Activated CD8-positive, alpha-beta memory T cell treated with anti-CD3 and anti-CD28 coated beads, Interleukin-2, amount 50 U/mL, for 1 hour (primary cell): Measurements from ENCODE around the gene MTG2.

Experiments
- DNase-seq: peaks from one replicate; pipeline ENCODE4 v3.0.0-alpha.2; 2020; ENCODE audit errors: extremely low read depth

Gene MTG2

DNA sequence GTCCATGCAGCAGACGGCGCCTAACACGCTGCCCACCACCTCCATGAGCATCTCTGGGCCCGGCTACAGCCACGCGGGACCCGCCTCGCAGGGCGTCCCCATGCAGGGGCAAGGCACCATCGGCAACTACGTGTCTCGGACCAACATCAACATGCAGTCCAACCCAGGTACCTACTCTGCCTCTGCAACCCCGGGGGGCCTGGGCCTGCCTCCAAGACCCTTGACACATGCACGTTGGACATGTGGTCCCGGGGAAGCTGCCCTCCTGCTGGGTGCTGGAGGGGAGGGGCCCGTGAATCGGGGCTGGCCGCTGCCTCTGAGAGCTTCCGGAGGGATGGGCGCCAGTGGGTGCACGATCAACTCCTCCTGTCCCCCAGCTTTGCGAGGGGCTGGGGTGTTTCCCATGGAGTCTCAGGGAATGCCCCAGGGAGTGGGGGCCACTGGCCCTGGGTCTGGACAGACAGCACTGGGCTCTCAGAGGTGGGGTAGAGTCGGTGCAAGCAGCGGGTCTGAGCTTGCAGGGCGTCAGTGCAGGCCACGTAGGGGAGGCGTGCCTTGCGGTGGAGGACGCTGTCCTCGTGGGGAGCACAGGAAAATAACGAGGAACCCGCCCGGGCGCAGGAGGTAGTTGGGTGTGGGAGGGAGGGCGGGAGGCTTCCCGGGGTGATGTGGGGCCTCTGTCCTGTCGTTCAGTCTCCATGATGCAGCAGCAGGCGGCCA is 19.9 kb upstream of the MTG2 start:
- DNase-seq, result no peak

DNA sequence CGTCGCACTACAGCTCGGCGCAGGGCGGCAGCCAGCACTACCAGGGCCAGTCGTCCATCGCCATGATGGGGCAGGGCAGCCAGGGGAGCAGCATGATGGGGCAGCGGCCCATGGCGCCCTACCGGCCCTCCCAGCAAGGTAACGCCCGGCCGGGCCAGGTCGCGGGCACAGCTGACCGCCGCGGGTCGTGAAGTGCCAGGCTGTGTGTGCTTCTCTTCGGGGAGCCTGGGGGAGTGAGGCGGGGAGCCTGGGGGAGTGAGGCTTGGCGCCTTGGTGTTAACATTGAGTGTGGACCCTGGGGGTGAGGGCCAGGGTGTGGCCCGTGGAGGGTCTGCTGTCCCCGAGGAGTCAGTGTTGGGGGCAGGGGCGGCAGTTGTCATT is 19.4 kb upstream of the MTG2 start:
- no peak for DNase-seq

DNA sequence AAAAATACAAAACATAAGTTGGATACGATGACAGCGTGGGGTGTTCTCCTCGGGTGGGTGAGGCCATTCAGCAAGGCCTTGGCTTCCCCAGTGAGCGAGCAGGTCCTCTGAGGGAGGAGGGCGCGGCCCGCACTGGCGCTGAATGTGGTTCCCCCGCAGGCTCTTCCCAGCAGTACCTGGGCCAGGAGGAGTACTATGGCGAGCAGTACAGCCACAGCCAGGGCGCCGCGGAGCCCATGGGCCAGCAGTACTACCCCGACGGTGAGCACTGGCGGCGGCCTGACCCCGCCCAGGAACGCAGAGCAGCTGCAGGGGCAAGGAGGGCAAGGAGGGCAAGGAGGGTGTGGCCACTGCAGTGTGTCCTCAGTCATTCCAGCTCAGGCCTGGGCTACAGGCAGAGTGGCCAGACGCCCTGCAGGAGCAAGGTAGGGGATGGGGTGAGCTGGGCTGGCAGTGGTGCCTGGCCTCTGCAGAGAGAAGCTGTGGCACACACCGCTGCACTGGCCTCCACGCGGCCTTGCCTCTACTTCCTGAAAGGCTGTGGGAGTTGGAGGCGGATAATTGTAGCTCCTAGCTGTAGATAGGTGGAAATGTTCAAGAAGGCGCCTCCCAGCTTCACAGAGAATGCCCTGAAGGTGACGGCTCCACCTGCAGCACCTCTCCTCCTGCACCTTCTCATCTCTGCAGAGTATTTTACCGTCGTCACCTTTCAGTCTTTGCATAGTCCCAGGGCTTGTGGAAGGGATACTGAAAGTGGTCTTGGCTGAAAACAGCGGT is 18.7 kb upstream of the MTG2 start:
- DNase-seq, result no peak

DNA sequence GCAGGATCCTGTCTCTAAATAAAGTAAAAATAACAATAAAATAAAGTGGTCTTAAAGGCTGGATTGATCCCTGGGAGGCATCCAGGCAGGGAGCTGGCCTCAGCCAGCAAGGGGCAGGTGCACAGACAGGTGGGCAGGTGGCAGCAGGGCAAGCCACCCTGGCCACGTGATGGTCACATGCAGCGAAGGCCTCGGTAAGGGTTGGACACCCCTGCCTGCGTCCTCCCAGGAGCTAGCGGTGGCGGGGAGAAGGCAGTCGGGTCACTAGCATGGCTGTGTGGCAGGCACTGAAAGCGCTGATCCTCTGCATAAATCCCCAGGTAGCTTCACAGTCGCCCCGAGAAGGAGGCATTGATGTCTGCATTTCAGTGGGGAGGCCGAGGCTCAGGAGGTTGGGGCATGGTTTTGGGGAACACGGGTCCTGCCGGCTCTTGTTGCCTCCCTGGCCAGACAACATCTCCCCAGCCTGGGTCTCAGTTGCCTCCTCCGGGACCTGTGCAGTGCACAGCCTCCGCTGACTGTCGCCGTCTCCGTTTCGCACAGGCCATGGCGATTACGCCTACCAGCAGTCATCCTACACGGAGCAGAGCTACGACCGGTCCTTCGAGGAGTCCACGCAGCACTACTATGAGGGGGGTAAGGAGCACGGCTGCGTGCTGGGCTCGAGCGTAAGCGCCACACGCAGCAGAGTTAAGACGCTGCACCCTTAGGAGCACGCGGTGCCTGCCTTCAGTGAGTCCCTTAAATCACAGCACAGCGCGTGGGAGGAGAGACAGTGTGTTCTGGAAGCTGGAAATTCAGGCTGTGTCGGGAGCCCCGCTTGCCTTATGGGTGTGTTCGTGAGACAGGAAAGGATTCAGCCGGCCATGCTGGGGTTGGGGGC is 17.7 kb upstream of the MTG2 start:
- DNase-seq, result no peak

DNA sequence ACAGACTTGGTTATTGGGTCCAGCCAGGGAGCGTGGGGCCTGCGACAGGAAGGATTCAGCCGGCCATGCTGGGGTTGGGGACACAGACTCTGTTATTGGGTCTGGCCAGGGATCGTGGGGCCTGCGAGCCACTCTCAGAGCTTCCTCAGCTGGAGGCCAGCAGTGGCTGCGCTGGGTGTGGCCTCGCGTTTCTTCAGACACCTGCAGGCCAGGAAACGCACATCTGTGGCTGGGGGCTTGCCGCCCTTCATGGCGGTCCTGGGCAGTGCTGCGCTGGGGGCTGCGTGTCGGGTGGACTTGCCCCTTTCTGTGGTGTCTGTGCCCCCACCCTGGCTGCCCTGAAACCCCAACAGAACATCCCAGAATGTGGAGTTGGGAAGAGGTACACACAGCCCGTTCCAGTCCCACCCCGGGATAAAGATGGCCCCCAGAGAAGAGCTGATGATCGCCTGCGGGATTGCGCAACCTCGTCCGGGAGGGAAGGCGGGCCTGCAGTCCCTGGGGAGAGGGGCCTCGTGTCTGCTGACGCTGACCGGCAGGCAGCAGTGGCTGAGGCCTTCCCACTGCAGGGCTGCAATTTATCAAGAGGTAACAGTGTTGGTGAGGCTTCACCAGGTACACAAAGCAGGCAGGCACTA is 16.9 kb upstream of the MTG2 start:
- DNase-seq, result no peak

DNA sequence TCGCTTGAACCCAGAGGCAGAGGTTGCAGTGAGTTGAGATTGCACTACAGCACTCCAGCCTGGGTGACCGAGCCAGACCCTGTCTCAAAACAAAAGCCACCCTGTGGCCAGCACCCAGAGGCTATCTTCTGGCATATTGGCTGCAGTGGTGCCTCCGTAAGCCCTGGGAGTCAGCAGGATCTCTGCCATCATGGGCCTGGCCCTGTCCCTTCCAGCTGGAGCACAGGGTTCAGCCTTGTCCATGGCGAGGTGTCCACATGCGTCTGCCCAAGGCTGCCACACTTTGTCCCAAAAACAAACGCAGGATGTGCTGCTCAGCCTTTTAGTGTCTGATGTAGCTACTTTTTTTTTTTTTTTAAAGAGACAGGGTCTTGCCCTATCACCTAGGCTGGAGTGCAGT is 15.4 kb upstream of the MTG2 start:
- no peak for DNase-seq

DNA sequence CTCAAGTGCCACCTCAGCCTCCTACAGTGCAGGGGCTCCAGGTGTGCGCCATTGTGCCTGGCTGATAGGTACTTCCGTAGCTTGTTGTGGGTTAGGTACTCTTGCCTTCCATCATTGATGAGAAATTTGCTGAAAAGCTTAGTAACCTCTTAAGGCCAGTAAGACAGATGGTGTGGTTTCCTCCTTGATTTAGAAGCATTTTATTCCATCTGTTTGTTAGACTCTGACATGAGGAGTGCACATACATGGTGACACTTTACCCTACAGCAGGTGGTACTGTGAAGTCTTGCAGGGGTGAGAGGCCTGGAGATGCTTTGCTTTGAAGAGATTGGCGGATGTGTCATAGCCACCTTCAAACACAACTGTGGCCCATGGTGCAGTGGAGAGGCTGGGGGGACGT is 14.8 kb upstream of the MTG2 start:
- no peak for DNase-seq

DNA sequence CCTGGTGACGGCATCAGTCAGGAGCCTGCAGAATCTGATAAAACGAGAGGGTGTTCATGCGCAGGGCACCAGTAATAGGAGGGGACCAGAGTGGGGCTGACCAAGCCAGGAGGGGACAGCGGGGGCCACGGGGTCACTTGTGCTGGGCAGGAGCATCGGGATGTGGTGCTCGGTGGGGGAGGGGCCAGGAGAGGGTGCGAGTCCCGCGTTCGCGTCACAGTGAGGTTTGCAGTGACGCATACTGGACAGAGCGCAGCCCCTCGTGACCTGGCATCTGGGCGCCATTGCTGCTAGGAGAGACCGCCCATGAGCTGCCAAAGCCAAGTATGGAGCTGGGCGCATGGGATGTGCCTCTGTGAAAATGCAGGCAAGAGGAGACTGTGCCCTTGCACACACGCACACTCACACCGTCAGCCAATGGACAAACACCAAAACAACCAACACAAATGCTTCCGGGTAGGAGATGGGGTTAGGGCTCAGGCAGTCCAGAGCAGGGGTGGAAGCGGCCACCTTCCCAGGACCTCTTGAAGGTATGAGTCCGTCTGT is 13.9 kb upstream of the MTG2 start:
- no peak for DNase-seq

DNA sequence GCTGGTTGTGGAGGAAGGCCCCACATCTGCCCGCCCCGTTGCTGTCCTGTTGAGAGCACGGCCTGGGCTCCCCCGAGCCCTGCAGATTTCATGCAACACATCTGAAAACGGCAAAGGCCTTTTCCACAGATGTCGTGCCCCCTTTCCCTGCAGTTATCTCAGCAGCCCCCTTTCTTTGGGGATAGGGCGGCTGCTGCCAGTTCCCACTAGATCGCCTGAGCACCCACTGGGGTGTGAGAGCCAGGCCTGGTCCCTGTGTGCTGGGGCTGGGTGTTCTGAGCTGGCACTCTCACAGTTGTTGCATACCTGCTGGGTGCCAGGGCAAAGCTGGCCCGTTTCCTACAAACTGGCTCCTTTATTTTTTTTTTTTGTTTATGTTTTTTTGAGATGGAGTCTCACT is 12.3 kb upstream of the MTG2 start:
- DNase-seq, result no peak

DNA sequence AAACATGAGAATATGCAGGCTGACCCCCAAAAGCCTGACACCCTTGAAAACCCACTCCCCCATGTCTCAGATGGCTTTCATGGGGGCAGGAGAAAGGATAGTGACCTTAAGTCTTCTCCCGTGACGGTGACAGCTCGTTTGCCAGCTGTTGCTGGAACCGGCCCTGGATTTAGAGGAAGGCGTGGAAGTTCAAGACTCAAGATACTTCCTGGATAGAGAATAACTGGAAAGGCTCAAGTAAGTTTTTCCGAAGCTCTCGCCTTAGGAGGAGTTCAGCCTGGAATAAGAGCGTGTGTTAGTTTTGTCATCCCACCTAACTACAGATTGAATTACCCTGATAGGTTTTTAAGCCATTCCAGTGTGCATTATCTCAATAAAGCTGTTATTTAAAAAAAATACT is 11.6 kb upstream of the MTG2 start:
- no peak for DNase-seq

DNA sequence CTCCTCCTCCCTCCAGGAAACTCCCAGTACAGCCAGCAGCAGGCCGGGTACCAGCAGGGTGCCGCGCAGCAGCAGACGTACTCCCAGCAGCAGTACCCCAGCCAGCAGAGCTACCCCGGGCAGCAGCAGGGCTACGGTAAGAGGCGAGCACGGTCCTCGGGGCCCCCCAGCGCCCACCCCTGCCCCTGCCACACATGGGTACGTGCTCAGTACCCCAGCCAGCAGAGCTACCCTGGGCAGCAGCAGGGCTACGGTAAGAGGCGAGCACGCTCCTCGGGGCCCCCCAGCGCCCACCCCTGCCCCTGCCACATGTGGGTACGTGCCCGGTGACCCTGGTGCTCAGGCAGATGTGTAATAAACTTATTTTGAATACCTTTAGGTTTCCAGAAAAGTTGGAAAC is 10.2 kb upstream of the MTG2 start:
- no peak for DNase-seq

DNA sequence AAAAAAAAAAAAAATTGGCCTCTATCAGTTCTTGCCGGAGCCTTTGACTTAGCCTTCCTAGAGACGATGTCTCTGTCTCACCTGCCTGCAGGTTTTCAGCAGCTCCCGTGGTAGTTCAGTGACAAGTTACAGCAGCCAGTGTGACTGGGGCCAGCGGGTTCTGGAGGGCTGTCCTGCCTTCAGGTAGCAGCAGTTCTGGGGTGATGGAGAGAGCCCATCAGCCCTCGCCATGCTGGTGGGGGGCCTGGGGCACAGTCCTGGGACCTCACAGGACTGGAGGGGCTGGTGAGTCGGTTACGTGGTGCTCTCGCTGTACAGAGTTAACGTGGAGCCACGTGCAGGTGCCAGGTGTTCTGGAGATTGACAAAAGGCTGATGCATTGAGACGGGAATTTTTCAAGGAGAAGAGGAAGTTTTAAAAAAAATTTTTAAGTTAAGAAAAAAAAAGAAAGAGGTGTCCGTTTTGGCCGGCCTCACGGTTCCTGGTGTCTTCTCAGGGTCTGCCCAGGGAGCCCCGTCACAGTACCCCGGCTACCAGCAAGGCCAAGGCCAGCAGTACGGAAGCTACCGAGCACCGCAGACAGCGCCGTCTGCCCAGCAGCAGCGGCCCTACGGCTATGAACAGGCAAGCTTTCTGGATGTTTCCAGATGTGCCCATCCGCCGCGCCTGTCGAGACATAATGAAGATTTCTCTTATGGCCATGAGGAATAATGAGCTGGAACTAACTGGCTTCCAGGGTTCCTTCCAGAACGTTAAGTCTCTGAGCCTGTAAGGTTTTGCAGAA is 8.6 kb upstream of the MTG2 start:
- DNase-seq, result no peak

DNA sequence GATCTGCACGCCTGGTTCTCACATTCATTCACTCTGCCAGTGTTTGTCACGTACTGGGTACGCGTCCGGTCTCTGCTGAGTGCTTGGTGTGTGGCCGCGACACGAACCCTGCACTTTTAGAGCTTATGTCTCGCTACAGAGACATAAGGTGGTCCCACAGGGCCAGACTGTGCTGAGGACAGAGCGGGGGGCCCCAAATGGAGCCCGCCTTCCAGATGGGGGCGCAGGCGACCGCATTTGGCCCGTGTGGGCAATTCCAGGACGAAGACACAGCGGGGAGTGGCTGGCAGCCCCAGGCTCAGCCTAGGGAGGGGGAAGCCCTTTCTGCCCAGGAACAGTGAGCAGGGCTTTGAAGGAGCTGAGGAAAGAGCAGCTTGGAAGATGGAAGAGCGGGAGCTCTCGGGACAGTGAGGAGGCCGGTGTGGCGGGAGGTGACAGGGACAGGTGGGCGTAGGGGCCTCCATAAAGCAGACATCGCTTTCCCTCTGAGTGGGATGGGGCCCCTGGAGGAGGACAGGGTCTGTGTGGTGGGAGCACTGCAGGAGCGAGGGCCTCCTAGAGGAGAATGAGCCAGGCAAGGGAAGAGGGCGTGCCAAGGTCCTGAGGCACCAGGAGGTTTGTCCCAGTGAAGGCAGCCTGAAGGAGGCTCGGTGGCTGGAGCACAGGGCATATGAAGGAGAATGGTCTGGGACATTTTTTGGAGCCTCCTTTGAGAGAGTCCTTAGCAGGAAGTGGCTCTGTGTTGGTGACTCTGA is 7.8 kb upstream of the MTG2 start:
- DNase-seq, result no peak

DNA sequence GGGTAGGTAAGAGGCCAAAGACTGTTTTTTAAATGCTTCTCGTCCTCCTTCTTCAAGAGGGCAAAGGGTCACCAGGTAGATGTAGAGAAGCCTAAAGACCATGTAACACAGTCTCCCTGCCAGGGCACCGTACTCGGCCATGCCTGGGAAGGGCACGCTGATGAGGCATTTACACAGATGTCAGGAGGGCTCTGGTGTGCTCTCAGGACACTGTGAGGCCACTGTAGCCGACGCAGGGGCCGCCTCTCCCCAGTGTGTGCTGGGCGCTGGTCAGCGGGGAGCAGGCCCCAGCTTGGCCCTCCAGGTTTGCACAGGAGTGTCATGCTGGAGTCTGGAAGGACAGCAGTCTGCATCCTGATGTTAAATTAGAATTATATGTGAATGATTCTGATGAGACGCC is 7.1 kb upstream of the MTG2 start:
- no peak for DNase-seq

DNA sequence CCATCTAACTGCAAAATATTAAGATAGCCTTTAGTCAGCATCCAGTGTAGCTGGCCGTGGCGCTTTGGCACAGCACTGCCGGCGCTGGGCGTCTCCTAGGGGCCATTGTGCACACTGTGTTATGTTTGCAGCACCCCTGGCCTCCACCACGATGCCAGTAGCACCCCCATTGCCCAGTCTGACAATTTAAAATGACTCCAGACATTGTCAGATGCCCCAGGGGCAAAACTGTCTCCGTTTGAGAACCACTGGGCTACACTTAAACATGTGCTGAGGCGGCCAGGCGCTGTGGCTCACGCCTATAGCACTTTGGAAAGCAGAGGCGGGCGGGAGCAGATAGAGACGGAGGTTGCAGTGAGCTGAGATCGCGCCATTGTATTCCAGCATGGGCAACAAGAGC is 6.0 kb upstream of the MTG2 start:
- no peak for DNase-seq

DNA sequence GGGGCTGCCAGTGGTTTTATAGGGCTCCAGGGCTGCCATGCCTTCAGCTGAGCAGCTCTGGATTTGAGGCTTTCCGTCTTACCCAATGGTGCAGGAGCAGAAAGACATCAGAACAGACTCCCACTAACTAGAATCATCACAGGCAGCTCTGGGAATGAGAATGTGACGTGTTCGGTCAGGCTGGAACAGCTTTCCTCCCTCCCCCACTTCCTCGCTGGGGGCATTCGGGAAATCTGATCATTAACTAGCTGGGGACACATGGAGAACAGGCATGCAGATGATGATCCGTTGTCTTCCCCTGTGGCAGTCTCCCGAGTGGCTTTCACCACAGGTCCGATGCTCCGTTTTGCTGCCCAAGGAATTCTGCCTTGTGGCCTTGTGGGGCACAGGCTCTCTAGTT is 5.5 kb upstream of the MTG2 start:
- DNase-seq, result no peak

DNA sequence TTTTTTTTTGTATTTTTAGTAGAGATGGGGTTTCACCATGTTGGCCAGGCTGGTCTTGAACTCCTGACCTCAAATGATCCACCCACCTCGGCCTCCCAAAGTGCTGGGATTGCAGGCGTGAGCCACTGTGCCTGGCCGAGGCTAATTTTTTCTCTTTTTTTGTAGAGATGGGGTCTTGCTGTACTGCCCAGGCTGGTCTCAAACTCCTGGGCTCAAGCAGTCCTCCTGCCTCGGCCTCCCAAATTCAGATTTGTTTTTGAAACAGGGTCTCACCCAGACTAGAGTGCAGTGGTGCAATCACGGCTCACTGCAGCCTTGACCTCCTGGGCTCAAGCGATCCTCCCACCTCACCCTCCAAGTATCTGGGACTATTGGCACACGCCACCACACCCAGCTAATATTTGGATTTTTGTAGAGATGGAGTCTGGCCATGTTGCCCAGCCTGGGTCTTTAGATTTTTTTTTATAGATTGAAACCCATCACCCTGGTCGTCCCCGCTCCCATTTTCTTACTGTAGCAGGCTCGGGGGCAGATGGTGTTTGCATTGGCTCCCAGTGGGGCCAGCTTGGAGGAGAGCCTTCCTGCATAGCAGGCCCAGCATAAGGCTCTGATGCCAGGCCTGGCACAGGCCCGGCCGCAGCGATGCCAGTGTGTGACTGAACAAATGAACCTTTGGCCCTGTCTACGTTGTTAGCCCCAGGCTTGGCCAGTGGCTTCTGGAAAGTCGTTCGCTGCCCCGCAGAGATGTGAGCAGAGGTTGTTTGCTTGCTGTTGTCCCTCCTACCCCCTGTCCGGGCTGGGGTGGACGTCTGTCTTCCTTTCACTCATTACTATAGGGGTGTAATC is 4.3 kb upstream of the MTG2 start:
- no peak for DNase-seq

DNA sequence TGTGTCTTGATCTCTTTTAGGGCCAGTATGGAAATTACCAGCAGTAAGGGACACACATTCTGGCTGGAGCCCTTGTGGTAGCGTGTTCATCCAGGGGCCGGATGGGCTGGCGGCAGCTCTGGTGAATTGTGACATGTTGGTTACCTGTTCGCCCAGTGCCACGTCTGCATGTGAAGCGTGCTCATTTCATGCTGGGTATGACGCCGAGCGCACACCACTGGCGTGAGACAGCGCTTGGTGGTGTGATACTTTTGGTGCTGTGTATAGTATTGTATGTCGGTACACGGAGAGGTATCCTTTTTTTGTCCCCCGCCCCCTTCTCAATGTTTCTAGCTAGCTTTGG is 3.7 kb upstream of the MTG2 start:
- DNase-seq, result no peak

DNA sequence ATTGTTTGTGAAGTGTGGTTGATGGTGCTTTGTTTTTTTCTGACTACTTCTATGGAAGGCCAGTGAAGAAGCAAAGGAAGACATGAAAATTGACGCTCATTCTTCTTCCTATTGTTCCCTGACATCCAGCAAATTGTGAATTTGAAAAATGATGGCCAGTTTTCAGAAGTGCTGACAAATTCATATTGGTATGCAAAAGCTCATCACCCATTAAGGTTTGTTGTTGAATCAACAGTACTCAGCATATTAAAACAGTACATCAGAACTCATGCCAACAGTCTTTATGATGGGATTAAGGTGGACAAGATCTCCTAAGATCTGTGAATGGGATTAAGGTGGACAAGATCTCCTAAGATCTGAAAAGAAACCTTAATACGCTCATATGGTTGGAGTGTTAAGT is 1.0 kb upstream of the MTG2 start:
- DNase-seq, result no peak
